GM21390 (cell line): ENCODE results near the gene EIF3K.
A peak's percentile ranks its signal among the peaks of the same experiment; 100 is the strongest.
"Not testable (repeated sequence)": the region's sequence is repeated elsewhere in the genome, so short reads cannot be mapped to it uniquely, and the experiment has no call there.

Experiments used
- ATAC-seq: cut with Tn5 transposase; IDR thresholded peaks from one replicate; pipeline ENCODE4 v1.9.1; 2021; ENCODE audit not compliant: unreplicated experiment

Gene EIF3K, protein sequence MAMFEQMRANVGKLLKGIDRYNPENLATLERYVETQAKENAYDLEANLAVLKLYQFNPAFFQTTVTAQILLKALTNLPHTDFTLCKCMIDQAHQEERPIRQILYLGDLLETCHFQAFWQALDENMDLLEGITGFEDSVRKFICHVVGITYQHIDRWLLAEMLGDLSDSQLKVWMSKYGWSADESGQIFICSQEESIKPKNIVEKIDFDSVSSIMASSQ

DNA sequence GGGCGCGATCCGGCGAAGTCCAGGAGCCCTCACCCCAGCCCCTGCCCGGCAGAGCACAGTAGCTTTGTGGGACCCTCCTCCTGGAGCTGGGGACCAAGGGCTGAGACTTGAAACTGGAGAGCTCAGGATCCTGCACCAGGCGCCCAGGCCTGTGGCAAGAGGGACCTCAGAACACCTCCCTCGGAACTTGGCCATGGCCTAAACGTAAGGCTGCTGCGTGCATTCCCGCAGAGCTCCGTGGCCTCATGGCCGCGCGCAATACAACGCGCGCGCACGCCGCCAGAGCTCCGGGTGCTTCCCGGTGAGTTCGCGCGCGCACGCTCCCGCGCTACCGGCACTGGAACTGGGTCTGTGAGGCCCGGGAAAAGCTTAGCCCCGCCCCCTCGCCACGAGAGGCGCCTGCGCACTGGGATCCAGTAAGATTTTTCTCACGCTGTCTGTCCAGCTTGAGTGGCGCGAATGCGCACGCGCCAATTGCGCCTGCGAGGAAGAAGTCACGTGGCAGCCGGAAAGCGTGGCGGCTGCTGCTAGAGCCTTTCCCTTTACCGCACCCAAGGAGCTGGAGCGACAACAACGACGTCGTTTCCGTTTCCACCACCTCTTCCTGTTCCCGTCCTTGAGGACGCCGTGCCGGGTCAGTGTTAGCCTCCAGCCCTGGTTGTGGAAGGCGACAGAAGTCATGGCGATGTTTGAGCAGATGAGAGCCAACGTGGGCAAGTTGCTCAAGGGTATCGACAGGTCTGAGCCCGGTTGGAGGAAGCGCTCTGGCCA, at the start of gene EIF3K:
TSS of gene EIF3K (plus strand) at position 599 of the 771 bp plus-strand sequence. CDS start at position 680, 81 bp downstream.
- peak; percentile 41 for ATAC-seq

DNA sequence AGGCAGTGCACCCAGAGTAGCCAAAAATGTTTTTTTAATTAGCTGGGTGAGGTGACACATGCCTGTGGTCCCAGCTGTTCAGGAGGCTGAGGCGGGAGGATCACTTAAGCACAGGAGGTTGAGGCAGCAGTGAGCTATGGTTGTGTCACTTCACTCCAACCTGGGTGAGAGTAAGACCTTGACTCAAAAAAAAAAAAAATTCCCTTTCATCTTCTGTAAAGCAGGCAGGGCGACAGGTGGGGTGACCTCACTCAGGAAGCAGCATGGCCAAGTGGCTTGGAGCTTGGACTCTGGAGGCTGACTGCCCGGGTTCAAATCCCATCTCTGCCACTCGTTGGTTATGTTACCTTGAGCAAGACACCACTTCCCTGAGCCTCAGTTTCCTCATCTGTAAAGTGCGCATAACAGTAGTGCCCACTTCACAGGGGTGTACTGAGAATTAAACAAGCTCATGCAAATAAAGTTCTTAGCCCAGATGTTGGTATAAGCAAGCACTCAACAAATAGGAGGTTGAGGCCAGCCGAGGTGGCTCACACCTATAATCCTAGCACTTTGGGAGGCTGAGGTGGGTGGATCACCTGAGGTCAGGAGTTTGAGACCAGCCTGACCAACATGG, 49.5 kb upstream of the EIF3K start:
- no peak for ATAC-seq

DNA sequence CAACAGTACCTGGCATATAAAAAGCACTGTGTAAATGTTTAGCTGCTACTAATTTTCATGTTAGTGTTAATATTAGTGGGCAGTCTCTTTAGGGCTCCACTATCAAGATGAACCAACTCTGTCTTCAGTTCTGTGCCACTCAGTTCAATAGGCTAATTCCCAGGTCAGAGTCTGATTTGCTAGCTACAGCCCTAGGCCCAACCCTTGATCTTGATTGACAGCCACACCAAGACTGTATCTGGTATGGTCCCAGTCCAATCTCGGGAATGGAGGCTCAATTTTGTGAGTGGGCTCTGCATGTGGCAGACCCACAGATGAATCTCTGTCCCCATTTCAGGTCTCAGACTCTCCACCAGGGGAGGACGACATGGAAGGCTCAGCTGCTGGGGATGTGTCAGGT, 47.3 kb upstream of the EIF3K start:
- ATAC-seq = no peak

DNA sequence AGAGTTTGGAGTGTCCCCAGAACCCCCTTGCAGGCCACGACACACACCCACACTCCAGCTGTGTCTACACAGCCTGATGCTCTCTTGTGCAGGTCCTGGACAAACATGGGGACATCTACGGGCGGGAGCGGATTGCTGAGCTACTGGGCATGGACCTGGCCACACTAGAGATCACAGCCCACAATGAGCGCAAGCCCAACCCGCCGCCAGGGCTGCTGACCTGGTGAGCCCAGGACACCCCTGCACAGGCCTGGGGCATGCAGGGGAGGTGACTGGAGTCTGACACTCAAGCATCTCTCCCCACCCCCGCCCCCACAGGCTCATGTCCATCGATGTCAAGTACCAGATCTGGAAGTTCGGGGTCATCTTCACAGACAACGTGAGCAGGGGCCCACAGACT, 41.2 kb upstream of the EIF3K start:
- ATAC-seq = no peak

DNA sequence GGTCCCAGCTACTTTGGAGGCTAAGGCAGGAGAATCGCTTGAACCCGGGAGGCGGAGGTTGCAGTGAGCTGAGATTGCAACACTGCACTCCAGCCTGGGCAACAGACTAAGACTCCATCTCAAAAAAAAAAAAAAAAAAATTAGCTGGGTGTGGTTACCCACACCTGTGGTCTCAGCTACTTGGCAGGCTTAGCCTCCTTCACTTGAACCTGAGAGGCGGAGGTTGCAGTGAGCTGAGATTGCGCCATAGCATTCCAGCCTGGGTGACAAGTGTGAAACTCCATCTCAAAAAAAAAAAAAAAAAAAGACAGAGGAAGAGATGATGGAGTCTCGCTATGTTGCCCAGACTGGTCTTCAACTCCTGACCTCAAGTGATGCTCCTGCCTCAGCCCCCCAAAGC, 39.7 kb upstream of the EIF3K start:
- not testable (repeated sequence) for ATAC-seq

DNA sequence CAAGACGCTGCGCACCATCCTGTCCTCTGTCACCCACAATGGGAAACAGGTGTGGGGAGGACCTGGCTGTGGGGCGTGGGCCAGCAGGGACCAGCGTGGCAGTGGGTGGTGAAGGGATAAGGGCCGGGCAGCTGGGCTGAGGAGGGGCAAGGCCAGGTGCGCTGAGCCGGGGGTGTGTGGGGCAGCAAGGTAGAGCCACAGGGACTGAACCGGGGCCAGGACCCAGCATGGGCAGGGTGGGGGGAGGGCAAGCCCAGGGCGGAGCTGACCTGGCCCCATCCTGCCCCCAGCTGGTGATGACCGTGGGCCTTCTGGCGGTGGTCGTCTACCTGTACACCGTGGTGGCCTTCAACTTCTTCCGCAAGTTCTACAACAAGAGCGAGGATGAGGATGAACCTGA, 38.9 kb upstream of the EIF3K start:
- no peak for ATAC-seq

DNA sequence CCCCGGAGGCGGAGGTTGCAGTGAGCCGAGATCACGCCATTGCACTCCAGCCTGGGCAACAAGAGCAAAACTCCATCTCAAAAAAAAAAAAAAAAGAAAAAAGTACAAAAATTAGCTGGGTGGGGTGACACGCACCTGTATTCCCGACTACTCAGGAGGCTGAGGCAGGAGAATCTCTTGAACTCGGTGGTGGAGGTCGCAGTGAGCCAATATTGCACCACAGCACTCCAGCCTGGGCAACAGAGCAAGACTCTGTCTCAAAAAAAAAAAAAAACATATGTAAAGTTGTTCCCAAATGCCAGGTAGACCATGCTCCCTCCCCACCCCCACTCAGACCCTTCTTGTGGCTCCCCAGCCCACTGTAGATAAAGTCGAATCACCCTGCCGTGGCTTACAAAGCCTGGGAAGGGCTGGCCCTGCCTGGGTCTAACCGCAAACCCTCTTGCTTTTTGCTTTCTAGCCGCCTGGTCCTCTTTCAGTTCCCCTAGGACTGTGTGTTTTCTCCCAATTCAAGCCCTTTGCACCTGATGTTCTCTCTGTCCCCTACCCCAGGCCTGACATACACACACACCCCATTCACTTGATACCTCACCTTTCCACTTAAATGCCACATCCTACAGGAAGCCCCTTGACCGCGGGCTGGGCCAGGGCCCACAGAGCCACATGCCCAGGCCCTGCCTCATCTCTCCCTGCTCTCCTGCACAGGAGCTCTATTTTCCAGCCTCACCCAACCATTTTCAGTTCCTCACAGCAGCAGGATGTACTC, 35.6 kb upstream of the EIF3K start:
- peak; percentile 70 for ATAC-seq

DNA sequence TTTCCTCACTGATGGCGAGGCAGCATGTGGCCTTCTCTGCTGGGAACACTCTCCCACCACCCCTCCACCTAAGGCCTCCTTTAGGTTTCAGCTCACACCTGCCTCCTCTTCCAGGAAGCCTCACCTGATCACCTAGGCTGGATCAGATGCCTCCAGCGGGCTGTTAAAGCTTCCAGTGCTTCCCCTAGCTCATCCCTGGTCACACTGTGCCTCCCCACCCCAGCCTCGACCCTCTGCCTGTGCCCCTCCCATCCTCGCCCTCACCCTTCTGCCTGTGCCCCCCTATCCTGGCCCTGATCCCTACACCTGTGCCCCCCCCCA, 35.0 kb upstream of the EIF3K start:
- ATAC-seq = no peak

DNA sequence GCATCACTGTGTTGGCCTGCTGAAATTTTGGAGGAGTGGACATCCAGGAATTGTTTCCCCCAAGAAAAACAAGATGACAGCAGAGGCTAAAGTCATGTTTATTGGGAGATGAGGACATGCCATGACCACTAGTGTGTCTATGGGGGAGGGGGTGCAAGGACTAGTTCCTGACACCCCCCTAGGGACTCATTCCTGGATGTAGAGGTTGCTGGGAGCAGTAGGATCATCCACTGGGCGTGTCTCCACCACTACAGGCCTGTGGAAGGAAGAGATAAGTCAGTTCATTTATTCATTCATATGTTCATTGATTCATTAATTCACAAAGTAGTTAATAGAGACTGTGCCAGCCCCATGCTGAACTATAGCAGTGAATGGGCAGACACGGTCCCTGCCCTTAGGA, 31.4 kb upstream of the EIF3K start:
- no peak for ATAC-seq

DNA sequence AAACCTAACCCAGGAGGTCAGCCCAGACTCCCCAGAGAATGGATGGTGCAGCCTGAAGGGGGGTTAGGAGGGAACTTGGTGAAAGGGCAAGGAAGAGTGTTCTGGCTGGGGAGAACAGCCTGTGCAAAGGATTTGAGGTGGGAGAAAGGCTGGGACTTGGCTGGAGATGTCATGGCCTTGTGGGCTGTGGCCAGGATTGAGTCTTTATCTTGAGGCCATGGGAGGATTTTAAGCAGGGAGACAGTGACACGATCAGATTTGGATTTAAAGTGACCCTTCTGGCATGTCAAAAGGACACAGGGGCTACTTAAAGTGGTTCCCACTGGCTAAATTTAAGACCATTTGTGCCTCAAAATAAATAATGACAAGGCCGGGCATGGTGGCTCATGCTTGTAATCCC, 30.9 kb upstream of the EIF3K start:
- no peak for ATAC-seq

DNA sequence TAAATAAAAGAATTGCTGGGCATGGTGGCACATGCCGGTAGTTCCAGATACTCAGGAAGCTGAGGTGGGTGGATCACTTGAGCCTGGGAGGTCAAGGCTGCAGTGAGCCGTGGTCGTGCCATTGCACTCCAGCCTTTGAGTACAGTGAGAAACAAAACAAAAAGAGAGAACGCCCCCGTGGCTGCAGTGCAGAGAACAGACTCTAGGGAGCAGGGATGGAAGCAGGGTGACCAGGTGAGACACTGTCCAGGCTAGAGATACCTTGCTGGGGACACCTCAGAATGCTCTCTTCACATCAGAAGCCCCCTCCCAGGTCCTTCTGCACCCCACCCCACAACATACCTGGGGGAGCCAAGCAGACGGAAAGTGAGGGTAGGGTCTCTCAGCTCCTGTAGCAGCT, 26.0 kb upstream of the EIF3K start:
- no peak for ATAC-seq

DNA sequence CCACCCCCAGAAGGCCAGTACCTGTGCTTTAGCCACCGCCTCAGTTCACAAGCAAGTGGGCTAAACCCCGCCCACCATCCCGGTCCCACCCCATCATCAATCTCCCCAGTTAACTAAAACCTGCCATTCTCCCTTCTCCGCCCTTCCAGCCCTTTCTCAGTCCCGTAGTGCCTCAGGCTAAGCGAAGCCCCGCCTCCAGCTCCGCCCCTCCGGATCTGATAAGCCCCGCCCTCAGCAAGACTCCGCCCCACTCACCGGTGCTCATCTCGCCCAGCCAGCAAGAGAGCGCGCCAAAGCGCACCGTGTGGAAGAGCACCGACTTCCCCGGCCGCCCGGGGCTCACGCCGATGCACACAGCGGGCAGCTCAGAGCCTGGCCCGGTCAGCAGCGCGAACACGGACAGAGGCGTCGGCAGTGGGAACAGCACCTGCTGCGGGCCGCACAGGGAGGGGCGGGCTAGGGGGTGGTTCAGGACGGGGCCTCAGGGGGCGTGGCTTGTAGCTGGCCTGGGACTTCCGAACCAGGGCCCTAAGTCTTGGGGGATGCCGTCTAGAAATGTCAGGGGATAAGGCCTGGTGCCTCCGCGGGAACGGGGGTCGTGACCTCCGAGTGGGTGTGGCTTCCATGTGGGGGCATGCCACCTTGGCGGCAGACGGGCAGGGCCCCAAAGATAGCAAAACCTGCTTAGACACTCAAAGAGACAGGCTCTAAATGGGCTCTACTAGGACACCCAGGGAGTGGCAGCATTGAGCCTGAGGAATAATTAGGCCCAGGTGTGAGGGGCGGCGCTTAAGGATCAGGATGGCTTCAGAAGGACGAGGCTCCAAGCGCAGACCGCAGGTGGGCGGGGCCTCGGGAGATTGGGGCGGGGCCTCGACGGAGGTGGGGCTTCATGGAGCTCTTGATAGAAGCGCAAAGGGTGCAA, 22.7 kb upstream of the EIF3K start:
- ATAC-seq = no peak

DNA sequence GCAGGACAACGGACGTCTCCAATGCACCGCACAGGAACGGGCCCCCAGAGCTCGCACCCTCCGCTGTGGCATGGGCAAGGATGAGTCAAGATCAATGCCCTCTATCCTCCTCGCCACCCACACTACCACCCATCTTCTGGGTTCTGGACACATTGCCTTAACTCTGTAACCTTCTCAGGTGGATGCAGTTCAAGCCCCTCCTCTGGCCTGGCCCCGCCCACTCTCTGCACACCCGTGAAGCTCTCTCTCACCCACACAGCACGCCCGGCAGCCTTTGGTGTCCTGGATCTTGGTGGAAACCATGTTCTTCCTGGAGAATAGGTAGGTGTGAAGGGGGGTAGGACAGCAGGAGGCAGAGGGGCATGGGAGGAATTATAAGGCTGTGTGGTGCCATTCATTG, 21.9 kb upstream of the EIF3K start:
- no peak for ATAC-seq

DNA sequence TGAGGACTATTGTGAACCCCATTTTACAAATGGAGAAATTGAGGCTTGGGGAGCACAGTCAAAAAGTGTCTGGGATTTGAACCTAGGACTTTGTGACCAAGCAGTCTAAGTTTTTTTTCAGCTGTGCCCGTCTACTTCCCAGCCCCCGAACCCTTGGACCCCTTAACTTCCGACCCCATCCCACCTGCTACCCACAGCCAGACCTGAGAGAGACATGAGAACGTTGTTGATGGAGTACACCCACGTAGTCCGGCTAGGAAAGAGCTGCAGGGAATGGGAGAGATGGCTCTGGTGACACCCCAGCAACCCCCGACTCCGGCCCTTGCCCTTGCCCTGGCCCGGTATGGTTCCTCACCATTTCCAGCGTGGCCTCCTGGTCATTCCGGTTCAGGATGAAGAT, 19.3 kb upstream of the EIF3K start:
- no peak for ATAC-seq

DNA sequence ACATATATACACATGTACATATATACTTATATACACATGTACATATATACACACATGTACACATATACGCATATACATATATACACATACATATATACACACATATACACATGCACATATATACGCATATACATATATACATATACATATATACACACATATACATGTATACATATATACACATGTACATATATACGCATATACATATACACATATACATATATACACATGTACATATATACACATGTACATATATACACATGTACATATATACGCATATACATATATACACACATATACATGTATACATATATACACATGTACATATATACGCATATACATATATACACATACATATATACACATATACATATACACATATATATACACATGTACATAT, 16.1 kb upstream of the EIF3K start:
- not testable (repeated sequence) for ATAC-seq

DNA sequence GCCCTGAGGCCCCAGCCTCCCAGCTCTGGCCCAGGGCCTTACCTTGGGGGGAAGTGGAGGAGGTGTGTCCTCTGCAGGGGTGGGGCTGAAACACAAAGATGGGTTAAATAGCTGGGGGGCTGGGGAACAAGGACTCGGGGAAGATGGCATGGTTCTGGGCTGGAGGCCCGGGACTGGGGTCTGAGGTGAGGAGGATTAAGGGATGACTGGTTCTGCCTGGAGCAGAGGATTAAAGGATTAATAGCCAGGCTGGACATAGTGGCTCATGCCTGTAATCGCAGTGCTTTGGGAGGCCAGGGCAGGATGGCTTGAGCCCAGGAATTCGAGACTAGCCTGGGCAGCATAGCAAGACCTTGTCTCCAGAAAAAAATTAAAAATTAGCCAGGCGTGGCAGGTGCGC, 12.9 kb upstream of the EIF3K start:
- no peak for ATAC-seq

DNA sequence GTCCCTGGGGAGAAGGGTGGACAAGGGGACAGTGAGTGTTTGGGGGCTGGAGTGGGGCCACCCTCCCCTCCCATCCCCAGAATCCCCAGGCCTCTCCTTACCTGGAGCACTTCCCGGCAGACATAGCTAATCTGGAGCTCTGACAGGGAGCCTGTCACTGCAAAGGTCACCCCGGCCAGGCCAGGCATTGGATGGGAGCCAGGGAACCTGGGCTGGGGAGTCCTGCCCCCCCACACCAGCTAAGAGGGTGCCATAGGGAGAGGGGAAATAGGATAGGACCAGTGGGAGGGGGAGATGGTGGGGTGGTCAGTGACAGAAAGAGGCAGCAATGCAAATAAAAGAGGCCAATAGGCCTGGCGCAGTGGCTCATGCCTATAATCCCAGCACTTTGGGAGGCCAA, 4.7 kb upstream of the EIF3K start:
- ATAC-seq = no peak

DNA sequence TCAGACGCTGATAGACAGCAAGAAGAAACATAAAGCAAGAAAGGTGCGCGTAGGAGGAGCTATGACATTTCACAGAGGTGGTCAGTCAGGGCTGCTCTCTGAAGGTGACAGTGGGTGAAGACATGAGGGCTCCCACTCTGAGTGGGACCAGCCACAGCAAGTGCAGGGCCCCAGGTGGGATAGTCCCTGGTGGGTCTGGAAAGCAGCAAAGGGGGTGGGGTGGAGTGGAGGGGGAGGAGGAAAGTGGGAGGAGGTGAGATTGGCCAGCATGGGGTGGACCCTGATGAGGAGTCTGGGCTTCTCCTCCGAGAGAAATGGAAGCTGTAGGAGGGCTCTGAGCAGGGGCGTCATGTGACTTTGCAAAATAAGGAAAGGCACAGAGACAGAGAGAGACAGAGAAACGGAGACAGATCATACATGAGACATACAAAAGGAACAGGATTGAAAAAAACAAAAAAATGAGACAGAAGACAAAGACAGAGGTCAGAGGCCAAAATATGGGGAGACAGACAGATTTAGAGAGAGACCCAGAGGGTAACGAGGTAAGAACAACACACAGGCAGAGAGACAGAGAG, 3.9 kb upstream of the EIF3K start:
- no peak for ATAC-seq

DNA sequence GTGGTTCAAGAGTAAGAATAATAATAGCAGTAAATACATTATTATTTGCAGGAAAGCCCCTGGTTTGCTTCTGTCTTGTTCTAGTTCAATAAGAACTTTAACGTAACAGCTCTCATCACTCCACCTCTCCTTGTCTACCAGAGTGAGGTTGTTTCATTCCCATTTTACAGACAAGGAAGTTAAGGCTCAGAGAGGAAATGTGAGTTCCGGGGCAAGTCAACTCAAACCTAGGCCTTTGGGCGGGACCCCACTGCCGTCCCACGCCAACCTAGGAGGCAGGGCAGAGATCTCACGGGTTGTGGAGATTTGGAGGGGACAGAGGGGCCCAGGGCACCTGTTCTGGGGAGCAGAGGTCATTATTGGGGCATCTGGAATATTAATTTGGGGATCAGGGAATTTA, 2.7 kb upstream of the EIF3K start:
- ATAC-seq = no peak

DNA sequence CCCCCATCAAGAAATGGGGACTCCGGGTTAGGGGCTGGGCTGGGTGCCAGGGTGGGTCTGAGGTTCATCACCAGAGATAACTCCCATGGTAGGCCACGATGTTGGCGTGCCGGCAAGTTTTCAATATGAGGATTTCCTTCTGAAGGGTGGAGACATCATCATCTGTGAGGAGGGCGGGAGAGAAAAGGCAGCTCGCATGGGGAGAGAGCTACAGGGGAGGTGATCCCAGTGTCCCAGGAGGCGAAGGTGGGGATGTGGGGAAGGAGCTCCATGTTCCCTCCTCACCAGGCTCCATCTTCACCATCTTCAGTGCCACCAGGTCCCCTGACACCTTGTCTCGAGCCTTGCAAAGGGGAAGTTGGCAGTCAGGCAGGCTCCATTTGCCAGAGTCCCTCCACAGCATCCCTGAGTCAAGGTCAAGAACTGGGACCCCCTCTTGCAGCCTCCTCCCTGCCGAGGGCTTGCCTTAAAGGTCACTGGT, 1.7 kb upstream of the EIF3K start:
- ATAC-seq = no peak
